ENCODE measurements around the gene ACKR2.

ACKR2 gene

GRCh38 chr3:42836150-42837123 is 27.2 kb downstream of the ACKR2 start:
- CTCF ChIA-PET = interaction anchor here (1.0 kb wide), 1 partner anchor 56 kb away, joined by 3 read pairs; no protein-coding TSS in a partner anchor
- Histone ChIP-seq H3K4me3 (ENCODE audit: low read depth, low read length) (no peak overlapping the region), H3K27ac (ENCODE audit: extremely low read depth, low read depth, low read length) (no peak overlapping the region), H3K36me3 (ENCODE audit: control insufficient read depth in 2 of 2, insufficient read depth in 1 of 2, low read length in 2 of 2) (no peaks in the 10 kb centered on the region), H3K4me1 (ENCODE audit: control insufficient read depth, insufficient read depth, low read length) (no peaks in the 10 kb centered on the region), H3K9me3 (ENCODE audit: control insufficient read depth, insufficient read depth, low read depth, low read length) (no peaks in the 10 kb centered on the region)
- TF ChIP-seq KLF10 (tag by site-specific recombination; IDR thresholded peaks at IDR 0.05) (no peak), ZFHX2 (tag by site-specific recombination; conservative IDR thresholded peaks at IDR 0.05) (no peak), ZNF404 (tag by site-specific recombination; IDR thresholded peaks at IDR 0.05) (no peak), ZBTB6 (tag by site-specific recombination; IDR thresholded peaks at IDR 0.05) (no peak), ZNF777 (tag by site-specific recombination; IDR thresholded peaks at IDR 0.05; ENCODE audit: borderline replicate concordance) (no peak), KLF1 (tag by site-specific recombination; IDR thresholded peaks at IDR 0.05) (no peak), ZNF2 (tag by site-specific recombination; IDR thresholded peaks at IDR 0.05) (no peak), ZNF423 (tag by site-specific recombination; IDR thresholded peaks at IDR 0.05) (no peak), ZFP69B (tag by site-specific recombination; IDR thresholded peaks at IDR 0.05) (no peak), ZNF214 (tag by site-specific recombination; IDR thresholded peaks at IDR 0.05; ENCODE audit: borderline replicate concordance) (no peak), ZNF785 (tag by site-specific recombination; IDR thresholded peaks at IDR 0.05) (no peak)
- POLR2A ChIA-PET = no interaction called here

- POLR2A ChIA-PET = no interaction called here
These were observed 29.3 kb downstream of the ACKR2 start for GRCh38 chr3:42838571-42838970.

More at GRCh38 chr3:42838571-42838970, 29.3 kb downstream of the ACKR2 start:
- Histone ChIP-seq H3K4me1 (ENCODE audit: control insufficient read depth, insufficient read depth, low read length) (no peaks in the 10 kb centered on the region), H3K27ac (ENCODE audit: extremely low read depth, low read depth, low read length) (no peak overlapping the region), H3K4me3 (ENCODE audit: low read depth, low read length) (no peak overlapping the region), H3K36me3 (ENCODE audit: control insufficient read depth in 2 of 2, insufficient read depth in 1 of 2, low read length in 2 of 2) (no peaks in the 10 kb centered on the region), H3K9me3 (ENCODE audit: control insufficient read depth, insufficient read depth, low read depth, low read length) (no peaks in the 10 kb centered on the region)
- CTCF ChIA-PET = interaction anchor here (0.6 to 3.6 kb wide), 12 partner anchors 8 to 267 kb away, joined by 3 to 48 read pairs (median 4); no protein-coding TSS in a partner anchor
- TF ChIP-seq ZNF521 (tag by site-specific recombination; IDR thresholded peaks at IDR 0.05) (no peak), ZNF513 (tag by site-specific recombination; IDR thresholded peaks at IDR 0.05) (no peak), ZEB2 (tag by site-specific recombination; IDR thresholded peaks at IDR 0.05) (no peak), ZNF596 (tag by site-specific recombination; IDR thresholded peaks at IDR 0.05) (no peak), ZNF488 (tag by site-specific recombination; IDR thresholded peaks at IDR 0.05) (no peak), KLF10 (tag by site-specific recombination; IDR thresholded peaks at IDR 0.05) (no peak), ZNF654 (tag by site-specific recombination; IDR thresholded peaks at IDR 0.05; ENCODE audit: low read depth) (no peak), KLF9 (tag by site-specific recombination; IDR thresholded peaks at IDR 0.05; ENCODE audit: low read depth) (no peak)

All from HEK293 (cell line).